Inflammatory macrophage treated with lipopolysaccharide for 4 hours (primary cell): ENCODE measurements around the gene DAPK2.

ENCODE experiments used
- DNase-seq: peaks from one replicate; pipeline ENCODE4 v3.0.0-alpha.2; 2020

DAPK2 gene

GRCh38 chr15:64052925-64053491 is 6.7 kb upstream of the DAPK2 start:
- DNase-seq, result no peak

- no peak for DNase-seq
These were observed 5.3 kb upstream of the DAPK2 start for GRCh38 chr15:64051407-64052259.

- no peak for DNase-seq
These were observed 4.8 kb upstream of the DAPK2 start for GRCh38 chr15:64051093-64051402.

- no peak for DNase-seq
These were observed 4.2 kb upstream of the DAPK2 start for GRCh38 chr15:64050281-64051092.

GRCh38 chr15:64048781-64049460 is 2.6 kb upstream of the DAPK2 start:
- peak; percentile 63 for DNase-seq

- no peak for DNase-seq
These were observed 388 bp downstream of the DAPK2 start for GRCh38 chr15:64045774-64046420.

GRCh38 chr15:64045101-64045435 is 1.2 kb downstream of the DAPK2 start:
- no peak for DNase-seq

- DNase-seq, result peak; percentile 33
These were observed 1.8 kb downstream of the DAPK2 start for GRCh38 chr15:64044300-64045100.

- peak; percentile 10 for DNase-seq
These were observed 7.2 kb downstream of the DAPK2 start for GRCh38 chr15:64038878-64039610.

GRCh38 chr15:64037966-64038365 is 8.3 kb downstream of the DAPK2 start:
- DNase-seq, result peak; percentile 26

GRCh38 chr15:64037116-64037515 is 9.2 kb downstream of the DAPK2 start:
- DNase-seq, result no peak

GRCh38 chr15:64035525-64035924 is 10.8 kb downstream of the DAPK2 start:
- no peak for DNase-seq

- no peak for DNase-seq
These were observed 11.8 kb downstream of the DAPK2 start for GRCh38 chr15:64034519-64034918.

GRCh38 chr15:64032329-64032728 is 14.0 kb downstream of the DAPK2 start:
- no peak for DNase-seq

GRCh38 chr15:64030123-64030522 is 16.2 kb downstream of the DAPK2 start:
- DNase-seq, result no peak

- no peak for DNase-seq
These were observed 16.7 kb downstream of the DAPK2 start for GRCh38 chr15:64029633-64030032.

- DNase-seq, result no peak
These were observed 17.2 kb downstream of the DAPK2 start for GRCh38 chr15:64029110-64029509.

- DNase-seq, result peak; percentile 51
These were observed 19.7 kb downstream of the DAPK2 start for GRCh38 chr15:64026591-64026990.

- no peak for DNase-seq
These were observed 21.9 kb downstream of the DAPK2 start for GRCh38 chr15:64024172-64025050.

- DNase-seq, result no peak
These were observed 23.1 kb downstream of the DAPK2 start for GRCh38 chr15:64023220-64023619.
